Measurements from ENCODE around the gene PLK2.

PLK2 gene

DNA sequence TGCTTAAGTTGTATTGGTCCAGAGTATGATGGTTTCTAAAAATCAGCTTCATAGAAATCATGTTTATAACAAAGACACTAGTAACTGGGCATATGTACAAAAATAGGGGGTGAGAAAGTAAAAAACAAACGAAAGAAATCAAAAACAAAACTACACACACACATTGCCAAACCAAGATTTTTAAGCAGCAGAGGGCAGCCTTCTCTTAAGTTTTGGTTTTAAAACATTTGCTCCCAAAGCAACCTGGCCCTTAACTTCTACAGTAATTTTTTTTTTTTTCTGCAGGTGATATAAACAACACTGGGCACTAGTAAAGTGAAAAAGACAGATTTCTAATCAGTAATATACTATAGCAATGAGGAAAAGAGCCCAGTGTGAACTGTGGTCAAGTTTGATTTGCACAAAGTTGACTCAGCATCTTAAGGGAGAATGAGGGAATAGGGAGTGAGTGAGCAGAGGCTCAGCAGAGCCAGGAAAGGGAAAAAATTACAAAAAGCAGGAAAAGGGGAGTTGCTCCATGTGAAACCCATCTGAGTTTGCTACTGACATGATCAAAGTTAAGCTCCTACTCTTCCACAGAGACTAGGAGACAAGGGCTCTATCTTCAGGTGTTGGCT, 18.0 kb upstream of the PLK2 start:
- no peak for DNase-seq

DNA sequence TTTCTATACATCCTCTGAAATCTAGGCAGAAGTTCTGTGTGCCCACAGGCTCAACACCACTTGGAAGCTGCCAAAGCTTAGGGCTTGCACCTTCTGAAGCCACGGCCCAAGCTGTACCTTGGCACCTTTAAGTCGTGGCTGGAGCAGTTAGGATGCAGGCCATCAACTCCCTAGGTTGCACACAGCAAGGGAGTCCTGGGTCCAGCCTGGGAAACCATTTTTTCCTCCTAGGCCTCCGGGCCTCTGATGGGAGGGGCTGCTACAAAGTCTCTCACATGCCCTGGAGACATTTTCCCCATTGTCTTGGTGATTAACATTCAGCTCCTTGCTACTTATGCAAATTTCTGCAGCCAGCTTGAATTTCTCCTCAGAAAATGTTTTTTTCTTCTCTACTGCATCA, 15.5 kb upstream of the PLK2 start:
- no peak for DNase-seq

DNA sequence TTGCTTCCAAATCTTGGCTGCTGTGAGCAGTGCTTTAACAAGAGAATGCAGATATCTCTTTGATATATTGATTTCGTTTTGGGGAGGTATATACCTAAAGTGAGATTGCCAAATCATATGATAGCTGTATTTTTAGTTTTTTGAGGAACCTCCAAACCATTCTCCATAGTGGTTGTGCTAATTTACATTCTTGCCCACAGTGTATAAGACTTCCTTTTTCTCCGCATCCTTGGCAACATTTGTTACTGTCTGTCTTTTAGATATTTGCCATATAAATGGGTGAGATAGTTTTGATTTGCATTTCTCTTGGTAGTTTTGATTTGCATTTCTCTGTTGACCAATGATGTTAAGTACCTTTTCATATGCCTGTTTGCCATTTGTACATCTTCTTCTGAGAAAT, 10.0 kb upstream of the PLK2 start:
- DNase-seq: no peak

DNA sequence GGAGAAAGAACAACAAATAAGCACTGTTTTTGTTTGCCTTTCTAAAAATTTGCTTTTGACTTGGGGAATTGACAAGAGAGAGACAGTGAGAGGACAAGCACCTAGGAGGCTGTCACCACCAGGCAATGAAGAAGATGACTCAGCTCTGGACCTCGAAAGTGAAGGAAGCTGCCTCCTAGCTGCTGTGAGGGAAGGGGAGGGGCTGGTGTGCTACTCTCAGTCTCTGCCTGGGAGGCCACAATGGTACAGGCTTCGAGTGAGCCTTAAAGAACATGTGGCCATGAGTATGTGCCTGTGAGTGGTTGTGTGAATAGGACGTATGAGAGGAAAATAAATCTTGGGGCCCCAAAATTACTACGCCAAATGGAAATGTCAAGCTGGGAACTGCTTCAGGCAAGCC, 7.1 kb upstream of the PLK2 start:
- no peak for DNase-seq

DNA sequence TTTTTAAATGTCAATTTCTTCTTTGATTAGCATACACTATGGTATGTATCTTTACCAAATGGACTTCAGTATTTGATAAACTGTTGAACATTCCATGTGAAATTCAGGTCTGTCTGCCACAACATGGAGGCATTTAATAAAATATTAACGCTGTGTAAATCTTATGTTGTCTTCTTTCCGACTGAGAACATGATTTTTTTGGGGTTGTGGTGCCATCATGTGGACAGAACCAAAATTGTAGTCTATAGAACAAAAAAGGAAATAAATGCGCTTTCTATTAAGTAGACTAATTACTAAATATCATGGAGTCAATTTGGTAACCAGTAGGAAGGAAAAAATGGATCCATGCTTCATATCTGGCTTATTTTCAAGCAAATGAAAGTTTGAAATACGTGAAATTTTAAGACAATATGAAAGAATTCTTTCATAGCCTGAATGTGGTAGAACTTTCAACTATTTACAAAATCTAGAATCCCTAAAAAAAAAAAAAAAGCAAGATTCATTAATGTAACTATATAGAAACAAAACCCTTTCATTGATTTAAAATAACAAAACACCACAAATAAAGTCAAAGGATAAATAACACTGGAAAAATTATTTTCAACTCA, 2.8 kb upstream of the PLK2 start:
- peak; percentile 32 for DNase-seq

DNA sequence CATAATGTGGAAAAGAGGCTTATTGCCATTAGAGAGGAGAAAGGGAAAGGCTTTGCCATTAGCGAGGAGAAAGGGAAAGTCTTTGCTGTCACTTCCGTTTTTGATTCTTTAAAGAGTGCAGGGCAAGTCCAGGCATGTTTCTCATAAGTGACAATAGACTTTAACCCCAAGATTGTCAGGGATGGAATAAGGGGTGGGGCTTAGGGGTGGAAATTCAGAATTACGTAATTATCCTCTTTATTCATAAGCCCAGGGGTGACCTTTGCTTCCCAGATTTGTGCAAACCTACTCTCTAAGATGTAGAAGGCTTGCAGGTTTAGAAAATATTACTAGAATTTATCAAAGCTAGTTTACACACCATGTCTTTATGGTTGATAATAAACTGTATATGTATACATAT, 2.3 kb upstream of the PLK2 start:
- DNase-seq: peak; percentile 10

DNA sequence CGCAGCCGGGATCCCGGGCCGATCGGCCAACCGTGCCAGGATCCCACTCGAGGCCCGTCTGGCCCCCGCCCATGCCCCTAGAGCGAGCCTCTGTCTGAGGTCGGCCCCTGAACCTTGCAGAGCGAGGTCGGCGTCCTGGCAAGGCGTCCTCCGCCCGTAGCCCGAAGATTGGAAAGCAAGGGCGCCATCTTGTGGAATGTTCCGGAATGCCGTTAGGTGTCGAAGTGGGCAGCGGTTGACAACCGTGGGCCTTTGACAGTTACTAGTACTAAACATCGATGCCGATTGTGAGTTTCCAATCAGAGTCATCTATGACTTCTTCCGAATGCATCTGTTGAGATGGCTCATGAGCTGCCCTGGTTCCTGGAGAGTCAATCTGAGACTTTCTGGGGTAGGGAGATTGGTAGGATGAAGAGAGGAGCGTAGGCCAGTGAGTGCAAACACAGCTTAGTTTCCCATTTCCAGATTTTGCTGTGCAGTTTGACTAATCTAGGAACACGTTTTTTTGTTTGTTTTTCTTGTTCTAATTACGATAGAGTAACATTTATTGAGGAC, 923 bp upstream of the PLK2 start:
- peak; percentile 63 for DNase-seq

DNA sequence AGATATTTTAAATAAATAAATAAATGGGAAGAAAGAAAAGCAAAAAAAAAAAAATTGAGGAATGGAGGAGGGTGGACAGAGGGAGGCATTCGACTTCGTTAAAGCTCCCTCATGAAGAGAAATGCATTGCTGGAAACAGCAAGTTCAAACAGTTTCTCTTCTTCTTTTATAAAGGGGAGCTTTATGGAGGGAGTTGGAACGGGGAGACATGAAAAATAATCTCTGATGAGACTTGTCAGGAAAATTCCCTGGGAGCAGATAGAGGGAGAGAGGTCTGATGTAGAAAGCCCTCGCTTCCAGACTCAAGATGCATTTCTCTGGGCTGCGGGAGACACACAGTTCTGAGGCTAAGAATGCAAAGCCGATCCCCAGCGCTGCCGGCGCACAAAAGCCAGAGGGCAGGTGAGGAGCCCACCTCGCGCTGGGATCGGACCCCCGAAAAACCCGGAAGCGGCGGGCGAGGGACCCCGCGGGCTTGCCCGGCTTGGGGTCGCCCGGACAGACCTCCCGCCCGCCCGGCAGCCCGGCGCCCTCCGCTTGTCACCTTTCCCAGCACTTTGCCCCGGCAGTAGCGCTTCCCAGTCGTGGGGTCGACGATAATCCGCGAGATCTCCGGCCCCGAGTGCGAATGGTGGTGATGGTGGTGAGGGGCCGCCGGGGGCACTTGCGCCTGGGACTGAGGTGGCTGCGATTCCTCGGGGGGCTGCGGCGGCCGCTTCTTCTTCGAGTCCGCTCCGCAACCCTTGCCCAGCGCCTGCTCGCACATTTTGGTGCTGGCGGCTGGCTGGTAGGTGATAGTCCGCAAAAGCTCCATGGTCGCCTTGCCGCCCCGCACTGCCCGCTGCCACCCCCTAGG, 512 bp downstream of the PLK2 start:
- DNase-seq: no peak

DNA sequence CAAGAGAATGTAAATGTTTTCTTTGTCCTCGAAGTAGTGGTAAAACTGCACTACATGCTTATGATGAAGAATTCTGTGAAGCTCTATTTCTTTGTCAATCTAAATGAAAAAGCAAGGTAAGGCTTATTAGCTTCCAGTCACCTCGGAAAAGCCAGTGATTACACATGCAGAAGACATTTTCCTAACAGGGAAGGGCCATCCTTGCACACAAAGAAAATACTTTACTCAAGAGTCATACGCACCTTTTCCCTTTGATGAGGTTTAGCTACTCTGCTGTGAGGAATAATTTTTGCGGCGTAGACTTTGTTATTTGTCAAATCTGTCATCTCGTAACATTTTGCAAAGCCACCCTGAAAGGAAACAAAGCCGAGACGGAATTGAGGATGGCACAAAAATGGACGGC, 1.1 kb downstream of the PLK2 start:
- no peak for DNase-seq

DNA sequence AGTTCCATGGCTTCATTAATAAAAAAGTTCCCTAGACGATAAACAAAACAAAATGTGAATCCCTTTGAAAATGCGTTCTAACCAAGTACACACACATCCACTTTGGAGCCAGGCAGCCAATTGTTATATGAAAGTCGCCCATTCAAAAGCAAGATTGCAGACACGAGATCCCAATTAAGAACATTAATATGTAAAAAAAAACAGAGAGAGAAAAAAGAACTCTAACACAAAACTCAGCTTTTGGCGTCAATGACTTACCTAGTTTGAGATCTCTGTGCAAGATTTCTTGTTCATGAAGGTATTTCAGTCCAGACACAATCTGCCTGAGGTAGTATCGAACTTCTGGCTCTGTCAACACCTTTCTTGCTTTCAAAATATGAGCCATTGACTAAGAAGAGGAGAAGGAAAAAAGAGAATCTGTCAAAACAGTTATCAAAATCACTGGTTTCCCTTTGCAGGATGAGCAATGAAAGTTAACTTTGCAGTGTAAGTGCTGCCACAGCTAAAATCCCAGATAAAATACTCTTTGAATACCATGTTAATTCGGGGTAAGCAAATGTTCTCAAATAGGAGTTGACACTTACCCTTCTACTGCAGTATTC, 1.6 kb downstream of the PLK2 start:
- no peak for DNase-seq

DNA sequence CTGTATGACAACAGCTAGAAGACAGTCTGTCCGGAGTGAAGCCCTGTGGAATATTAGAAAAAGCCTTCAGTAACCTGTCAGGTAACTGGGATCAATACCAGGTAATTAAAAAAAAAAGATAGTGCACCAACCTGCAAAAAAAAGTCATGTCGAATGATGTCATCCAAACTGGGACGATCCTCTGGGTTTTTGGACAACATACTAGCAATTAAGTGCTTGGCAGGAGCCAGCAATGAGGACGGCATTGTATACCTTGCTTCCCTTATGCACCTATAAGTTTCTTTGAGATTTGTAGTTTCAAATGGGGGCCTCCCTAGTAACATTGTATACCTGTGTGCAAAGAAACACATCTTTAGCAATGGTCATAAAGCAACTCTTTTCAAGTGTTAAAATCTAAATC, 2.8 kb downstream of the PLK2 start:
- no peak for DNase-seq

DNA sequence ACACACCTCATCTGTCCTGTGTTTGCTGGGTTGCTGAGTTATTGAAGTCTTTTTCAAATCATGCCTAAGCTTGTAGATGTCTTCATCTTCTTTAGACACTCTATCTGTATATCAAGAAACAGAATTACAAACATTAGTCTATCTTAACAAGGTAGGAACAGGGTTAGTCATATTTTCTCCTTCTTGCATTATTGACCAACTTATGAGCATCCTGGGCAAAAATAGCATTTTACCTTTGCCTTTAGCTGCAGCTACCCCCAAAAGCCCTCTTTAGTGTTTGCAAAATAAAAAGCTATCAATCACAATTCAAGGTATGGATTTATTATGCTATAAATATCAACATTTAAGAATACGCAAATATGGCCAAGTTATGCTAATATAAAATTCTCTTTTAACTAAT, 3.4 kb downstream of the PLK2 start:
- DNase-seq: no peak

DNA sequence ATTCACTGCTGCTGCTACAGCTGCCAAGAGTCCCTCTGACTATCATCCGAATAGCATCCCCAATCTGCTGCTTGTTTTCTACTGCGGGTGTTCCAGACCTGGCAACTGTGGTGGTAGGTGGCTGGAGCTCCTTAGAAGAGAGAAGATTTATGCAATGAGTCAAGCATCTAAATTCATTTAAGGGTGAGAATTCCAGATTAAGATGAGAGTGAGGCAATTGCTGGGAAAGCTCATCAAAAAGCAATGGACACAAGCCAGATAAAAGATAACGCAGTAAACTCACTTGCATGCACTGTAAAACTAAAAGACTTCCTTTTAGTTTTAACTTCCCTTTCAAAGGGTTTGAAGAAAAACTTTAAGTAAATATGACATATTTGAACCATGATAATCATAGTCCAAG, 3.9 kb downstream of the PLK2 start:
- DNase-seq: no peak

DNA sequence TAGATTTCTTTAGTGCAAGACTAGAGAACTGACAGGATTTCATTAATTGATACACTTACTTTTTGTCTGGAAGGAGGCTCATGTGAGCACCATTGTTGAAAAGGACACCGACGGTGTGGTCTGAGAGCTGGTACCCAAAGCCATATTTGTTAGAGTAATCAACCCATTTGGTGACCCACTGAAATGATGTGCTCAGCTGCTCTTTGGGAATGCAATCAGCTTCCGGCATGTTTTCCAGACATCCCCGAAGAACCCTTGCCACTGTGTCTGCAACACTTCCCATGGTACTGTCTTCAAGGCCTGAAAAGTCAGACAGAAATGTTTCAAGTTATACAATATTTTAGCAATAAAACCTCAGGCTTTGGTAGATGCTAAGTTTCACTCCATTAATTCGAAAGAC, 4.4 kb downstream of the PLK2 start:
- no peak for DNase-seq

DNA sequence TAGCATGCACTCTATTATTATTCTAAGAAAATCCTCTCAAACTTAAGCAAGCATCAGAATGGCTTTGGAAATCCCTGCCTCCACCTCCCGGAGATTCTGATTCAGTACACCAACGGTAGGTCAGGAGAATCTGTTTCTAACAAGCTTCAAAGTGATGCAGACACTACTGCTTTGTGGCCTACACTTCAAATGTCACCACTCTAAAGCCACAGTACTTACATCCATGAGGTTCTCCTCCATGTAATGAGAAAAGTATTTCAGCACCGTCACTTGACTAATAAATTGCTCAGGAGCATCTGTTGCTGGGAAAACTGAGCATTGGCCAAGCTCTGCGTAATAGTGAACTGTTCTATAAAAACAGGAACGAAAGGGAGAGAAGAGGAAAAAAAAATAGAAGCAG, 4.8 kb downstream of the PLK2 start:
- DNase-seq: no peak

DNA sequence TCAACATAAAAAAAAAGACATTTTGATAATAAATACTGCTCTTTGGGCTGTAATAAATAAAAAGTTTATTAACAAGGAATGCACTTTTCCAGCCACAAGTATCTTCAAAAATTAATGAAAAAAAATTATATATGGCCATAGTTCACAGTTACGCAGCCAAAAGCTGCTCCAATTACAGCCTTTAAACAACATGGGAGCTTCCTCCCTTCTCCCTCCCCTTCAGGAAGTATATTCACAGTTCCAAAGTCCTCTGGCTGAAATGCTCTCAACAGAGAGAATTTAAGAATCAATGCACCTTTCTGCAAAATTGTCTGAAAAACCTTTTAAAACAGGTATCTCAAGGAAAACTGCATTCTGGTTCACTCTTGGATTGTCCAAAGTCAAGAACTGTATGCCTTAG, 5.9 kb downstream of the PLK2 start:
- no peak for DNase-seq

DNA sequence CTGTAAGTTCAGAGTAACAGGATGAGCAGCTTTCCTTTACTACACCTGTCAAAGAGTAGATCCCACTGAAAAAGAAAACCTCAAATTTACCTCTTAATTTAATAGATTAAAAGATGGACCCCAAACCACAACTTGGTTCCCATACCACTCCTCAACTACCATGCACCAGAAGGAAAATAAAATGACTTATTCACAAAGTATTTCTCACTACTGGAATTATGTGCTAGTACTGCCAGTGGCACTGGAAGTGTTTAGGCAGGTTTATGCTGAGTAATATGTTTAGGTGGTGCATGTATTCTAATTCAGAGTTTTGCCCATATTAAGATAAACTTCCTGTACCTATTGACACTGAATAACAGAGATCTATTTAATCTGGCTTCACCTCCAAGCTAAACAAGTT, 6.6 kb downstream of the PLK2 start:
- DNase-seq: no peak

DNA sequence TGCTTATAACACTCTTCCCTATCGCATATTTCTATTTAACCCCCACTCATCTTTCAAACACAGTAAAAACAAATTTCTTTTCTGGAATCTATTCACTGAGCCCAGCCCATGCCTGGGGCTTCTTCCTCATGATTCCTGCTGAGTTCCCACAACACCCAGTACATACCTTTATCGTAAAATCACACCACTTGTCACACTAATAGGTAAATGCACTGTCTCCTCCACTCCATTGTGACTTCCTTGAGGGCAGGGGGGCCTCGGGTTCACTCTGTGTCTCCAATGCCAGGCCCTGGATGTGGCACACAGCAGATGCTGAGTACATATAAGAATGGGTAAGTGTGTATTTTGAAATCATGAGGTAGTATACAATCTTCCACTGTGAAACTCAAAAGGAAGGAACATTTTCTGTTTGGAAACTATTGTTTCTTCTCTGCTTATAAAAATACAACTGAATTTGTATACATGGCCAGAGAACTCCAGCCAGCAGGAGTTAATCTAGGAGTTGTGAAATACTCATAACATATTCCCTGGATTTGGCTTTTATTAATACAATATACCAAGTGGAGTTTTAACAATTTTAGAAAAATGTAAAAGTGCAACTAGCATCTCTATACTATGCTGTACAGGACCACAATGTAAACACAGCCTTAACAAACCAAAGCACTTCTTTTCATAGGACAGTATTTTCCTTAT, 7.2 kb downstream of the PLK2 start:
- DNase-seq: no peak

DNA sequence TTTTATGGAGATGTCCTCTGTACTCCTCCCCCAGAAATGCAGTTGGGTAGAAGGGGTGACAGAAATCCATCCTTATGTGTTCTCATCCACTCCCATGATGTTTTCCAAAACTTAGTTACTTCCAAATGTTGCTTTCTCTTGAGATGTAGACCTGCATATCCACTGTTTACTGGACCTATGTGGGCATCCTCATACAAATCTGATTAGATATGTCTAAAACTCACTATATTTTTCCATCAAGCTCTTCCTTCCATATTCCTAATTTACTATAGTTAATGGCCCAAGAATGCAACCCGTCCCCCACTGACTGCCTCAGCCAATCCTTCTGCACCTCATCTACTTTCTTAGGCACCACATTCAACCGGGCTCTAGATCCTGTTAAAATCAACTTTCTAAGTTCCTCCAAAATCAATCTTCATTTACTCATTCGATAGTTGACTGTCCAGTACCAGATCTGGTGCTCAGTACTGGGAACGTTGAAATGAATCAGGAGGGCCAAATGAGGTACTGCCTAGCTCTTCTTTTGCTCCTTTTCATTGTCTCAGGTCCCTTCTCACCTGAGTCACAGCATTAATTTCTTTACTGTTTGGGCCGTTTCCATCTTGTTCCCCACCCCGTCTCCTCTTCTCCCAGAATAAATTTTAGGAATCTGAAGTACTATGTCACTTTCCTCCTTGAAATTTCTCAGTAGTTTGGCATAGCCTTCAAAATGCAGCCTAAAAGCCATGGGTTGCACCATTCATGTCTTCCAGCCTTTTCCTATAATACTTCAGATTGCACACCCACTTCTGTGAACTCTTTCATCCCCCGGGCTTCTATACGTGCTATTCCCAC, 7.9 kb downstream of the PLK2 start:
- DNase-seq: no peak

DNA sequence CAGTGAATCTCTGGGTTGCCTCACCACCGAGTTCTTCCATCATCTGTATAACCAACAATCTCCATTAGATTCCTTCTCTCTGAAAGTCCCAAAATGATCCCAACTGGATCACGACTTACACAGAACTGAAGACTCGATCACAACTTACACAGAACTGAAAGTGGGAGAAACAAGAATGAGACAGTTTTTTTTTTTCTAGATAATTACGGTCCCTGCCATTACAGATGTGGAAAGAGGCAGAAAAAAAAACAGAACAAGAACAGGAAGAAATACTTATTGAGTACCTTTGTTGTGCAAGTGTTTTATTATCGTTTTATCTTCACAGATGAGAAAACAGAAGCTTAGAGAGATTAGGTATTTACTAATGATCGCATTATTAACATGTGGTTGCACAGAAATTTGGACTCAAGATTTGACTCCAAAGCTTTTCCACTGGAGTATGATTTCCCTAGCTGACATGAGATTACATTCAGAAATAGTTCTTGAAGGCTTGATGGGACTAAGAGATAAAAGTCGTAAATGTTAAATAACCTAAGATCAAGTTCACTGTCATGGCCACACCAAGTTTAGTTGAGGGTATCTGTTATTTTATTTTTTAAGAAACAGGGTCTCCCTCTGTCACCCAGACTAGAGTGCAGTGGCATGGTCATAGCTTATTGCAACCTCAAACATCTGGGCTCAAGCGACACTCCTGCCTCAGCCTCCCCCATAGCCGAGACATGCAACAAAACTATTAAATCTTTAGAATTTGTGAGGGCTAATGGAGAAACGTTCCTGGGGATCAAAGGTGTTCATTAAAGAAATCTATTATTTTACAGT, 8.9 kb downstream of the PLK2 start:
- no peak for DNase-seq

DNA sequence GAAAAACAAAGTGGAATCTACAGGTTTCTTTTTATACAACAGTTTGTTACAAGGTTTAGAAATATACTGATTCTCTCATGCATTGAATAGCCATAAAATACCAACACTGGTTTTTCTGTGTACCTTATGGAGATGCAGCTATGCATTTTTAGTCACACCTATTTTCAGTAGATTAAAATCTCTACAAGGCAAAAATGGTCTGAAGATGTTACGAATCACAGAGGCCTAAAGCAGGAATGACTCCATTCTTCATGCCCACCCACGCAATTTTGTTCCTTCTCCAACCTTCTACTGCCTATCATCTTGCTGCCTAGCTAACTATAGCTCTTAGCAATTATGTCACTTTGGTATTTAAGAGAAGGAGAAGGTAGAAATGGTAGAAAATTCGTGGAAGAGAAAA, 9.9 kb downstream of the PLK2 start:
- no peak for DNase-seq
